Suprapubic skin (tissue), 4 donors: Measurements from ENCODE around the gene ZDHHC14.

Experiments
- EP300 ChIP-seq: sonication (generic); formaldehyde crosslinking; IDR thresholded peaks from one replicate; pipeline ENCODE4 v1.6.1; 2017; ENCODE audit warnings: antibody characterized with exemption
- POLR2AphosphoS5 ChIP-seq, 3 donors: sonication (generic); formaldehyde crosslinking; IDR thresholded peaks; one replicate each; pipeline ENCODE4 v1.6.1; 2017; ENCODE audit warnings: antibody characterized with exemption in 3 of 3
- TF ChIP-seq, protein P1 (sequence below), 2 donors: fragments of 200-600 bp in 1 of 2; fragments of 450-650 bp in 1 of 2; sonication (generic) in 1 of 2; IDR thresholded peaks; one replicate each; pipeline ENCODE4 v1.5.1; 2016 to 2019; ENCODE audit warnings: antibody characterized with exemption in 2 of 2, mild to moderate bottlenecking in 1 of 2, moderate library complexity in 1 of 2

GRCh38 chr6:157429248-157429647 is 48.3 kb downstream of the ZDHHC14 start:
- TF ChIP-seq, protein P1, sequence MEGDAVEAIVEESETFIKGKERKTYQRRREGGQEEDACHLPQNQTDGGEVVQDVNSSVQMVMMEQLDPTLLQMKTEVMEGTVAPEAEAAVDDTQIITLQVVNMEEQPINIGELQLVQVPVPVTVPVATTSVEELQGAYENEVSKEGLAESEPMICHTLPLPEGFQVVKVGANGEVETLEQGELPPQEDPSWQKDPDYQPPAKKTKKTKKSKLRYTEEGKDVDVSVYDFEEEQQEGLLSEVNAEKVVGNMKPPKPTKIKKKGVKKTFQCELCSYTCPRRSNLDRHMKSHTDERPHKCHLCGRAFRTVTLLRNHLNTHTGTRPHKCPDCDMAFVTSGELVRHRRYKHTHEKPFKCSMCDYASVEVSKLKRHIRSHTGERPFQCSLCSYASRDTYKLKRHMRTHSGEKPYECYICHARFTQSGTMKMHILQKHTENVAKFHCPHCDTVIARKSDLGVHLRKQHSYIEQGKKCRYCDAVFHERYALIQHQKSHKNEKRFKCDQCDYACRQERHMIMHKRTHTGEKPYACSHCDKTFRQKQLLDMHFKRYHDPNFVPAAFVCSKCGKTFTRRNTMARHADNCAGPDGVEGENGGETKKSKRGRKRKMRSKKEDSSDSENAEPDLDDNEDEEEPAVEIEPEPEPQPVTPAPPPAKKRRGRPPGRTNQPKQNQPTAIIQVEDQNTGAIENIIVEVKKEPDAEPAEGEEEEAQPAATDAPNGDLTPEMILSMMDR (IDR thresholded peaks at IDR 0.05) = no peak
- no peak for TF ChIP-seq EP300
- TF ChIP-seq POLR2AphosphoS5 (IDR thresholded peaks at IDR 0.05) = no peak
